CD4-positive, alpha-beta T cell (primary cell): ENCODE data around the gene MEDAG. TPM values are rescaled to one million over a fixed set of nuclear protein-coding genes. Genes with fewer than 3 reads are reported as not detected.

Source experiments
- ATAC-seq: fragments of 200-7000 bp; cut with Tn5 transposase; one replicate; pipeline ENCODE4 v1.10.0; 2022; ENCODE audit warnings: mild to moderate bottlenecking; ENCODE audit not compliant: poor library complexity
- CTCF ChIA-PET: fragments of 350-600 bp; sonication (Branson Sonifier 250); formaldehyde crosslinking; loops from one replicate; lab custom pipeline; 2021; ENCODE audit warnings: antibody characterized with exemption, inconsistent platforms; lab: Charles Lee
- POLR2A ChIA-PET: fragments of 350-600 bp; sonication (Branson Sonifier 250); formaldehyde crosslinking; loops from one replicate; lab custom pipeline; 2021; ENCODE audit warnings: antibody characterized with exemption, inconsistent platforms; lab: Charles Lee
- DNase-seq, 14 experiments: peaks; one replicate each; pipeline ENCODE4 v3.0.0-alpha.2; 2013 to 2020; ENCODE audit warnings: mixed read lengths in 2 of 14
- H3K27ac ChIP-seq, 2 donors: one replicate each; pipeline versions ENCODE4 v1.5.1 to v1.7.0; 2013; ENCODE audit warnings: low read length in 2 of 2, low read depth in 1 of 2, mild to moderate bottlenecking in 1 of 2
- H3K27me3 ChIP-seq, 2 experiments: 1 replicate in 1 of 2; 2 replicates in 1 of 2; pipeline versions ENCODE4 v1.6.1 to v1.7.0; 2013; ENCODE audit warnings: low read length in 2 of 2, control low read depth in 1 of 2, mild to moderate bottlenecking in 1 of 2, moderate library complexity in 1 of 2; ENCODE audit not compliant: insufficient read depth in 2 of 2, control insufficient read depth in 1 of 2
- H3K36me3 ChIP-seq: one replicate; pipeline ENCODE4 v1.6.1; 2013; ENCODE audit warnings: low read length, control low read depth; ENCODE audit not compliant: insufficient read depth
- H3K4me1 ChIP-seq: one replicate; pipeline ENCODE4 v1.6.1; 2013; ENCODE audit warnings: low read length, control low read depth; ENCODE audit not compliant: insufficient read depth
- H3K4me3 ChIP-seq: one replicate; pipeline ENCODE4 v1.5.1; 2013; ENCODE audit warnings: mild to moderate bottlenecking, low read length, moderate library complexity
- H3K9me3 ChIP-seq, 2 experiments: 1 replicate in 1 of 2; 2 replicates in 1 of 2; pipeline versions ENCODE4 v1.6.1 to v1.7.0; 2013; ENCODE audit warnings: low read length in 2 of 2, mild to moderate bottlenecking in 2 of 2, control low read depth in 1 of 2, moderate library complexity in 1 of 2; ENCODE audit not compliant: control insufficient read depth in 1 of 2, insufficient read depth in 1 of 2
- H3K27ac Mint-ChIP-seq: one replicate; pipeline ENCODE4 v1.8.0; 2020; ENCODE audit warnings: mixed read lengths
- H3K27me3 Mint-ChIP-seq: one replicate; pipeline ENCODE4 v1.8.0; 2021; ENCODE audit warnings: mixed read lengths
- H3K36me3 Mint-ChIP-seq: one replicate; pipeline ENCODE4 v1.8.0; 2021; ENCODE audit warnings: low read depth, mixed read lengths
- H3K4me1 Mint-ChIP-seq: one replicate; pipeline ENCODE4 v1.8.0; 2021; ENCODE audit warnings: low read depth, mixed read lengths
- H3K4me3 Mint-ChIP-seq: one replicate; pipeline ENCODE4 v1.8.0; 2020; ENCODE audit warnings: mild to moderate bottlenecking, mixed read lengths
- H3K9me3 Mint-ChIP-seq: one replicate; pipeline ENCODE4 v1.8.0; 2020; ENCODE audit warnings: mixed read lengths
- intact Hi-C, 2 experiments: fragments of 100-400 bp; cut with DNase I in 1 of 2; cut with micrococcal nuclease in 1 of 2; formaldehyde crosslinking; loops; one replicate each; pipeline versions ENCODE4 v1.15.1 to v1.9.0; 2023 to 2025; cut with DNase I, micrococcal nuclease
- total RNA-seq, 174 experiments: library from RNA in 2 of 174; stranded (reverse) in 2 of 174; gene quantifications; one replicate each; pipeline ENCODE4 v1.2.3 and lab custom pipeline; 2021 to 2026
- TF ChIP-seq, protein P1 (sequence below): fragments of 200-600 bp; IDR thresholded peaks from one replicate; pipeline ENCODE4 v1.8.0; 2022; ENCODE audit warnings: antibody characterized with exemption, mild to moderate bottlenecking

The MEDAG gene
- total RNA-seq, 2 experiments from 2014 or later = not detected

DNA sequence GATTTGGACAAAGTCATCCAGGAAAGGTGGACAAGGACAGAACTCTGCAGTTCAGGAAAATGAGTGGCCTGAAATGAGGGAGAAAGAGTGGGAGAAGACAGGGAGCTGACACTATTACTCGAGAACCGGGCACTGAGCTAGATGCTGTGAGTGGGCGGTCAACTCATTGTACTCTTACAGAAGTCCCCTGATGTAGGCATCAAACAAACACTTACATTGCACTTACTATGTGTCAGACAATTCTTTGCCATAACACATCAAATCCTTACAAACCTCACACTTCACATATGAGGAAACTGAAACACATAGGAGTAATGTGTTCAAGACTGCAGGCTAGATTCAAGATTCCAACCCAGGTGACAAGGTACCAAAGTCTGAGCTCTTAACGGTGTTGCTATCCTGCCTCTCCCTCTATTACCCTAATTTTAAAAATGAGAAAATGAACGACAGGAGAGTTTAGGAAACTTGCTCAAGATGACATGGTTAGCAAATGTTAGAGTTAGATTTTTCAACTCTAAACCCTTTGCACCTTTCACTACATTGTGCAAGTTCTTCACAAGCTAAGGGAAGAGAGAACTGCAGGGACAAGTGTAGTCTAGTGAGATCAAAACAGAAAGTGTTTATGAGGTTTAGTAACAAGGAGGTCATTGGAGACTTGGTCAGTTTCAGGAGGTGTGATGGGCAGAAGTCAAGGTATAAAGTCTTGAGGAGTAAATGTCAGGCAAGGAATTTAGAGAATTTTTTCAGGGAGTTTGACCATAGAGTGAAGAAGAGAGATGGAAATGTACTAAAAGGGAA lies 4.9 kb upstream of the MEDAG start:
- CTCF ChIA-PET = no interaction called here
- peaks cover 74% of the 10 kb centered on the region for H3K27me3 Mint-ChIP-seq

DNA sequence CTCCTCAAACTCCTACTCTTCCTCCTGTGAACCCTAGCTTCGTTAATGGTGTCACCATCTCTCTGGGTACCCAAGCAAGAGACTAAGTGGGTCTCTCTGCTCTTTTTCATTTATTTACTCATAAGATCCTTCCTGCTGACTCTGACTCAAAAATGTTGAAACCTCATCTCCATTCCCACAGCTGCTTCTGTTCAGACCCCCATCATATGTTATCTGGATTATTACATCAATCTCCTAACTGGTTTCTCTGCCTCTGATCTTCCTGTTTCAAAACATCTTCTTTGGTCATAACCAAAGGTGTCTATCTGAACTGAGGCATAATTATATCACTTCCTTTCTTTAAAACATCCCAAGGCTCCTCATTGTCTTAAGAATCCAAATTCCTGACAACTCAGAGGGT lies 2.0 kb upstream of the MEDAG start:
- no peaks in the 10 kb centered on the region for H3K9me3 Mint-ChIP-seq
- Histone ChIP-seq H3K36me3 (no peaks in the 10 kb centered on the region), H3K27ac (no peak overlapping the region), H3K4me3 (no peak overlapping the region), H3K27me3 (peaks cover 35 to 62% of the 10 kb centered on the region in 2 experiments), H3K9me3 (peaks cover 0 to 14% of the 10 kb centered on the region in 2 experiments), H3K4me1 (peaks cover 6% of the 10 kb centered on the region)
- CTCF ChIA-PET = no interaction called here
- ATAC-seq (no peak), DNase-seq (no peak)
- H3K27me3 Mint-ChIP-seq = peaks cover 73% of the 10 kb centered on the region
- POLR2A ChIA-PET = no interaction called here
- no peaks in the 10 kb centered on the region for H3K4me1 Mint-ChIP-seq
- no peak overlapping the region for H3K27ac Mint-ChIP-seq
- intact Hi-C loops = no loop called here
- no peaks in the 10 kb centered on the region for H3K36me3 Mint-ChIP-seq
- H3K4me3 Mint-ChIP-seq = no peak overlapping the region
- TF ChIP-seq, protein P1, sequence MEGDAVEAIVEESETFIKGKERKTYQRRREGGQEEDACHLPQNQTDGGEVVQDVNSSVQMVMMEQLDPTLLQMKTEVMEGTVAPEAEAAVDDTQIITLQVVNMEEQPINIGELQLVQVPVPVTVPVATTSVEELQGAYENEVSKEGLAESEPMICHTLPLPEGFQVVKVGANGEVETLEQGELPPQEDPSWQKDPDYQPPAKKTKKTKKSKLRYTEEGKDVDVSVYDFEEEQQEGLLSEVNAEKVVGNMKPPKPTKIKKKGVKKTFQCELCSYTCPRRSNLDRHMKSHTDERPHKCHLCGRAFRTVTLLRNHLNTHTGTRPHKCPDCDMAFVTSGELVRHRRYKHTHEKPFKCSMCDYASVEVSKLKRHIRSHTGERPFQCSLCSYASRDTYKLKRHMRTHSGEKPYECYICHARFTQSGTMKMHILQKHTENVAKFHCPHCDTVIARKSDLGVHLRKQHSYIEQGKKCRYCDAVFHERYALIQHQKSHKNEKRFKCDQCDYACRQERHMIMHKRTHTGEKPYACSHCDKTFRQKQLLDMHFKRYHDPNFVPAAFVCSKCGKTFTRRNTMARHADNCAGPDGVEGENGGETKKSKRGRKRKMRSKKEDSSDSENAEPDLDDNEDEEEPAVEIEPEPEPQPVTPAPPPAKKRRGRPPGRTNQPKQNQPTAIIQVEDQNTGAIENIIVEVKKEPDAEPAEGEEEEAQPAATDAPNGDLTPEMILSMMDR = no peak

More for the DNA sequence above, 4.9 kb upstream of the MEDAG start:
- POLR2A ChIA-PET = no interaction called here
- ATAC-seq (no peak), DNase-seq (no peak)
- Histone ChIP-seq H3K27me3 (peaks cover 31 to 50% of the 10 kb centered on the region in 2 experiments), H3K27ac (no peak overlapping the region), H3K4me3 (no peak overlapping the region), H3K4me1 (no peaks in the 10 kb centered on the region), H3K36me3 (no peaks in the 10 kb centered on the region), H3K9me3 (peaks cover 0 to 4% of the 10 kb centered on the region in 2 experiments)
- Mint-ChIP-seq H3K4me1 (no peaks in the 10 kb centered on the region), H3K4me3 (no peak overlapping the region), H3K27ac (no peak overlapping the region), H3K36me3 (no peaks in the 10 kb centered on the region), H3K9me3 (no peaks in the 10 kb centered on the region)
- TF ChIP-seq, protein P1 = no peak
- intact Hi-C loops = no loop called here

DNA sequence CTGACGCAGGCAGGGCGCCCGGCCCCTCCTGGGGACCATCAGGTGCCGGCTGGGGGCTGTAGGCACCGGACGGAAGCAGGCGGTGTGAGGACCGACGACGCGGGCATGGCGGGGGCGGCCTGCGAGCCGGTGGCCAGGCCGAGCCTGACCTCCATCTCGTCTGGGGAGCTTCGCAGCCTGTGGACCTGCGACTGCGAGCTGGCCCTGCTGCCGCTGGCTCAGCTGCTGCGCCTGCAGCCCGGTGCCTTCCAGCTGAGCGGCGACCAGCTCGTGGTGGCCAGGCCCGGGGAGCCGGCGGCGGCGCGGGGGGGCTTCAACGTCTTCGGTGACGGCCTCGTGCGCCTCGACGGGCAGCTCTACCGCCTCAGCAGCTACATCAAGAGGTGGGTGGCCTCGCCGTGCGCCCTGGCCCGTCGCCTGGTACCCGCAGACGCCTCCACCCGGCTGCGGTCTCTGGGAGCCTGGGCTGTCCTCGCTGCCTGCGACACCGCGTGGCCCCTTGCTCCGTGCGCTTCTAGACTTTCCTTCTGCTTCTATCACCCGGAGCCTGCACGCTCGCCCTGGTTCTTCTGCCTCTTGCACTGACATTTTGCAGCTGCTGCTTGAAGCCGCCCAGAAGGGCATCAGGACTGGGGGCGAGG lies 460 bp downstream of the MEDAG start:
- Mint-ChIP-seq H3K27ac (no peak overlapping the region), H3K27me3 (peaks cover 74% of the 10 kb centered on the region), H3K36me3 (no peaks in the 10 kb centered on the region), H3K9me3 (no peaks in the 10 kb centered on the region), H3K4me1 (no peaks in the 10 kb centered on the region), H3K4me3 (no peak overlapping the region)
- H3K27ac ChIP-seq = no peak overlapping the region
- CTCF ChIA-PET = no interaction called here
- no peaks in the 10 kb centered on the region for H3K36me3 ChIP-seq
- TF ChIP-seq, protein P1 = no peak
- H3K4me3 ChIP-seq = no peak overlapping the region
- peaks cover 6% of the 10 kb centered on the region for H3K4me1 ChIP-seq
- no peak for ATAC-seq
- DNase-seq = no peak
- POLR2A ChIA-PET = no interaction called here
- intact Hi-C loops = no loop called here
- peaks cover 0 to 14% of the 10 kb centered on the region in 2 experiments for H3K9me3 ChIP-seq
- H3K27me3 ChIP-seq = peaks cover 35 to 60% of the 10 kb centered on the region in 2 experiments
